GM20000 (cell line): ENCODE measurements around the gene RASGRF2.
"Not testable (repeated sequence)": the region's sequence is repeated elsewhere in the genome, so short reads cannot be mapped to it uniquely, and the experiment has no call there.

Experiments
- DNase-seq: peaks from one replicate; pipeline ENCODE4 v3.0.0; 2012; ENCODE audit warnings: low spot score
- TF ChIP-seq, protein P1 (sequence below): IDR thresholded peaks from 2 replicates; pipeline ENCODE4 v1.5.1; 2012; ENCODE audit warnings: mild to moderate bottlenecking, control low read depth; ENCODE audit errors: extremely low read depth, missing control alignments

RASGRF2 gene

DNA sequence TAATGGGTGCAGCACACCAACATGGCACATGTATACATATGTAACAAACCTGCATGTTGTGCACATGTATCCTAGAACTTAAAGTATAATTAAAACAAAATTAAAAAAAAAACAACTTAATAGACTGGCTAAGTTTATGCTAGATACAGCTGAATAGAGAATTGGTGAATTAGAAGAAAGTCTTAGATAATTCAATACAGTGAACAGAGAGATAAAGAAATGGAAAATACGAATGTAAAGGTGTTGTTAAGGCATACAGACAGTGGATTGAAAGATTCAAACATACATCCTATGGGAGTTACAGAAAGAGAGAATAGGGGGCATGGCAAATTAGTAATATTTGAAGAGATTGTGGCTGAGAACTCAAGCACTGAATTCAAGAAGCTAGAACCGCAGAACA lies 75.4 kb downstream of the RASGRF2 start:
- TF ChIP-seq, protein P1, sequence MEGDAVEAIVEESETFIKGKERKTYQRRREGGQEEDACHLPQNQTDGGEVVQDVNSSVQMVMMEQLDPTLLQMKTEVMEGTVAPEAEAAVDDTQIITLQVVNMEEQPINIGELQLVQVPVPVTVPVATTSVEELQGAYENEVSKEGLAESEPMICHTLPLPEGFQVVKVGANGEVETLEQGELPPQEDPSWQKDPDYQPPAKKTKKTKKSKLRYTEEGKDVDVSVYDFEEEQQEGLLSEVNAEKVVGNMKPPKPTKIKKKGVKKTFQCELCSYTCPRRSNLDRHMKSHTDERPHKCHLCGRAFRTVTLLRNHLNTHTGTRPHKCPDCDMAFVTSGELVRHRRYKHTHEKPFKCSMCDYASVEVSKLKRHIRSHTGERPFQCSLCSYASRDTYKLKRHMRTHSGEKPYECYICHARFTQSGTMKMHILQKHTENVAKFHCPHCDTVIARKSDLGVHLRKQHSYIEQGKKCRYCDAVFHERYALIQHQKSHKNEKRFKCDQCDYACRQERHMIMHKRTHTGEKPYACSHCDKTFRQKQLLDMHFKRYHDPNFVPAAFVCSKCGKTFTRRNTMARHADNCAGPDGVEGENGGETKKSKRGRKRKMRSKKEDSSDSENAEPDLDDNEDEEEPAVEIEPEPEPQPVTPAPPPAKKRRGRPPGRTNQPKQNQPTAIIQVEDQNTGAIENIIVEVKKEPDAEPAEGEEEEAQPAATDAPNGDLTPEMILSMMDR = no peak
- DNase-seq = no peak

DNA sequence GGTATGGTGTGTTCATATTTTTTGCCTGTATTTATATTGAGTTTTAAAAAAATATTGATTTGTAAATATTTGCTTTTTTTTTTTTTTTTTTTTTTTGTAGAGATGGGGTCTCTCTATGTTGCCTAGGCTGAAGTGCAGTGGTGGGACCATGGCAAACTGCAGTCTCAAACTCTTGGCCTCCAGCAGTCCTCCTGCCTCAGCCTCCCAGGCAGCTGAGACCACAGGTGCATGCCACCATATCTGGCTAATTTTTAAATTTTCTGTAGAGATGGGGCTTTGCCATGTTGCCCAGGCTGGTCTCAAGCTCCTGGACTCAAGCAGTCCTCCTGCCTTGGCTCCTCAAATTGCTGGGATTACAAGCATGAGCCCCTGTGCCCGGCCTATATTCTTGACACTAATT lies 78.3 kb downstream of the RASGRF2 start:
- DNase-seq = no peak
- TF ChIP-seq, protein P1 = no peak

DNA sequence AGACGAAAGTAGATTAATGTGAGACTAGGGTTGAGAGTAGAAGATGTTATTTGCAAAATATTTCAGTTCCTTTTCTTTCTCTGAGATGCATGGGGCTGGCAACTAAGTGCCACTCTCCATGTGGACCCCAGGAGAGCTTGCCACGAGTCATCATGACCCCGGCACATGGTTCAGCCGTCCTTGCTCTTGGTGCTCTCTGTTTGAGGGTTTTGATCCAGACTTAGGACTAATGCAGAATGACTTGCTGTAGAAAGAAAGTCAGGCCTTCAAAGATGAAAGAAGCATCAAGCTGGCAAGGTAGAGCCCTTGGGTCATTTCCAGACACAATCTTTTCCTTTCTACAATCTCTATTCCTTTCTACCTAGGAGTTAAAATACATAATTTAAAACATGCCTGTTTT lies 84.7 kb downstream of the RASGRF2 start:
- TF ChIP-seq, protein P1 = no peak
- no peak for DNase-seq

DNA sequence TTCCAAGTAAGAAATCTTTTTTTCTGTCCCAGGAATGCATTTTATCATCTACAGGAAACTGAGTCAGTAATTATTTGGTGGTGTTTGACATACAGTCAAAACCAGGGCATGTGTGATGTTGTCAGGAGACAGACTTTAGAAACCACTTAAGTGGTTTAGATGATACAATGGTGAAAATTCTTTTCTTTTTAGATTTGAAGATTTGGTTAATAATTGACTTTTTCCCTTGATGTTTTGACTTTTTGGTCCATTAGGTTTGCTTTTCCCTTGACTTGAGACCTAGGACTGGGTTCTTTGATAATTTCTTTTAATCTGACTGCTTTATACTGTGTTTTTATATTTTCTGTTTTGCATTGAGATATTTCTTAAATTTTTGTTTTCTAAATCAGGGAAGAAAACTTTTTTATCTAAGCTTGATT lies 85.2 kb downstream of the RASGRF2 start:
- no peak for DNase-seq
- TF ChIP-seq, protein P1 = no peak

DNA sequence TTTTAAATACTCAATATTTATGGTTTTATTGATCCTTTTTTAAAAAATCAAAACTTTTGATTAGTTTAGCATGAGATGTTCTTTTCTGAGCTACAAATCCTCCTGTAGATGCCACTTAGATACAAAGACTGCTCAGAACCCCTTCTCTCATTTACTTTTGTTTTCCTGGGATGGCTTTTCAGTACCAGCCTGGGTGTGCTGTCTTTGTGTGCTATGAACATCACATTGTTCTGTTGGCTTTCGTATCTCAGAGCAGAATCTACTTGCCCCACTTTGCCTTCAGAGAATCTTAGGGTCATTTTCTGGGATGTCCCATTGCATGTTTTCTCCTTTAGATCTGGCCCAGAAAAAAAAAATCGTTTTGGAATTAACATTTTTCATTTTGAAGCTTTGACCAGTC lies 85.9 kb downstream of the RASGRF2 start:
- no peak for DNase-seq
- TF ChIP-seq, protein P1 = no peak

DNA sequence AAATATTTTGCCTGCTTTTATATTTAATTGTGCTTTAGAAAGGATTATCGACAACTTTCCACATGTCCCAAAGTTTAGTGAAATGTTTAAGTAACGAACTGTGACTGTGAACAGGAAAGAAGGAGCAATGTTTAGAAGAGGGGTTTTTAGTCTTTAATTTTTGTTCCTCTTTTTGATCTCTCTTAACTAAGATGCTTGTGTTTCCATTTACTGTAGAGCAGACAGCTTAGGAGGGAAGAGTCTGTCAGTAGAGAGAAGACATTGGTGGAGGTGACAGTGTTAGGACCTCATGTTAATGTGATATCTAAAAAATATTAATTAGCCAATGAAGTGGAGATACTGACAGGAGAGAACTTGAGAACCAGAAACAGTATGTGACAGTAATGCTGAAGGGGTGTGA lies 92.2 kb downstream of the RASGRF2 start:
- TF ChIP-seq, protein P1 = no peak
- no peak for DNase-seq

DNA sequence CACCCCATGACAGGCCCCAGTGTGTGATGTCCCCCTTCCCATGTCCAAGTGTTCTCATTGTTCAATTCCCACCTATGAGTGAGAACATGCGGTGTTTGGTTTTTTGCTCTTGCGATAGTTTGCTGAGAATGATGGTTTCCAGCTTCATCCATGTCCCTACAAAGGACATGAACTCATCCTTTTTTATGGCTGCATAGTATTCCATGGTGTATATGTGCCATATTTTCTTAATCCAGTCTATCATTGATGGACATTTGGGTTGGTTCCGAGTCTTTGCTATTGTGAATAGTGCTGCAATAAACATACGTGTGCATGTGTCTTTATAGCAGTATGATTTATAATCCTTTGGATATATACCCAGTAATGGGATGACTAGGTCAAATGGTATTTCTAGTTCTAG lies 93.1 kb downstream of the RASGRF2 start:
- not testable (repeated sequence) for DNase-seq

- TF ChIP-seq, protein P1 = no peak
- DNase-seq = no peak
These were observed 98.0 kb downstream of the RASGRF2 start for GRCh38 chr5:81058121-81058520.
